Measurements from ENCODE around the gene FIBP.
A peak's percentile ranks its signal among the peaks of the same experiment; 100 is the strongest.

DNA sequence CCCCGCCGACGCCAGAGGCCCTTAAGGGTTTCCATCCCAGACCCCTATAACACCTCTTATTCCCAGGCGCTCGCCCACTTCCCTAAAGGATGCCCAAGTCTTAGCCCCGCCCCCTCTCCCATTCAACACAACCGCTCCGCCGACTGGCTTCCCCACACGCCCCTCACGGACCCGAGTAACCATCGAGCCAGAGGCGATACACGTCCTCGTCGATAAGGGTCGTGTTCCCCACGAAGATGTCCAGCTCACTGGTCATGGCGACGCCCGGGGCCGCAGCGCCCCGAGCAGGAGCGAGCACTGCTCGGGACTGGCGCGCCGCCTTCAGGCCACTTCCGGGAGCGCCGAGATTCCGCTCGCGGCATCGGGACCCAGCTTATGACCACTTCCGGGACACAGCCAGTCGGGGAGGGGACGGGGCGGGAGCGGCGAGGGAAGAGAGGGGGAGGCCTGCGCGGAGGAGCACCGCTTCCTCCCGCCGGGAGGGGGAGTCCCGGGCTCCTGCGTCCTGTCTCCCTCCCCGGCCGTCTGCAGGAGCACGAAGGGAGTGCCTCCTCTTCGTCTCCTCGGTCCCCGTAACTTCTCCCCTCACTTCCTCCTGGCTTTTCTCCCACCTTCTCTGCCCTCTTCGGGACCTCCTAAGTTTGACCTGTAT is at the start of gene FIBP:
- TF ChIP-seq, protein P1, sequence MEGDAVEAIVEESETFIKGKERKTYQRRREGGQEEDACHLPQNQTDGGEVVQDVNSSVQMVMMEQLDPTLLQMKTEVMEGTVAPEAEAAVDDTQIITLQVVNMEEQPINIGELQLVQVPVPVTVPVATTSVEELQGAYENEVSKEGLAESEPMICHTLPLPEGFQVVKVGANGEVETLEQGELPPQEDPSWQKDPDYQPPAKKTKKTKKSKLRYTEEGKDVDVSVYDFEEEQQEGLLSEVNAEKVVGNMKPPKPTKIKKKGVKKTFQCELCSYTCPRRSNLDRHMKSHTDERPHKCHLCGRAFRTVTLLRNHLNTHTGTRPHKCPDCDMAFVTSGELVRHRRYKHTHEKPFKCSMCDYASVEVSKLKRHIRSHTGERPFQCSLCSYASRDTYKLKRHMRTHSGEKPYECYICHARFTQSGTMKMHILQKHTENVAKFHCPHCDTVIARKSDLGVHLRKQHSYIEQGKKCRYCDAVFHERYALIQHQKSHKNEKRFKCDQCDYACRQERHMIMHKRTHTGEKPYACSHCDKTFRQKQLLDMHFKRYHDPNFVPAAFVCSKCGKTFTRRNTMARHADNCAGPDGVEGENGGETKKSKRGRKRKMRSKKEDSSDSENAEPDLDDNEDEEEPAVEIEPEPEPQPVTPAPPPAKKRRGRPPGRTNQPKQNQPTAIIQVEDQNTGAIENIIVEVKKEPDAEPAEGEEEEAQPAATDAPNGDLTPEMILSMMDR (IDR thresholded peaks at IDR 0.05), result peak; percentile 91 to 99 (median 98)
- TF ChIP-seq POLR2A (IDR thresholded peaks at IDR 0.05) (peak; percentile 92), EP300 (IDR thresholded peaks at IDR 0.05) (no peak)

All from ovary (tissue), 3 donors.